K562 (cell line): ENCODE measurements around the gene ALDOB. TPM values are rescaled to one million over a fixed set of nuclear protein-coding genes. Genes with fewer than 3 reads are reported as not detected.

Experiments used
- ATAC-seq: fragments of 200-7000 bp; cut with Tn5 transposase; 3 replicates; pipeline ENCODE4 v1.9.1; 2020; ENCODE audit warnings: moderate library complexity
- BruUV-seq: library from RNA; stranded (reverse); fragments of 400-500 nt; replicated peaks from 2 replicates; lab custom pipeline; 2021; lab: Mats Ljungman, UMichigan
- CTCF ChIA-PET: fragments of 300-600 bp; formaldehyde crosslinking; extraction: SDS; loops from one replicate; lab custom pipeline; 2021; ENCODE audit warnings: low intra/inter-chr PET ratio; lab: Yijun Ruan, JAX
- POLR2A ChIA-PET: fragments of 300-600, 350-650 bp; sonication (Branson Sonifier 250); formaldehyde crosslinking; extraction: SDS; loops from one replicate; lab custom pipeline; 2021; ENCODE audit warnings: antibody characterized with exemption, inconsistent platforms; lab: Yijun Ruan, JAX
- DNase-seq, 4 experiments: peaks; one replicate each; pipeline versions ENCODE4 v3.0.0 to v3.0.0-alpha.2; 2011 to 2018; ENCODE audit warnings: low spot score in 3 of 4, mixed read lengths in 3 of 4; ENCODE audit errors: extremely low read depth in 1 of 4
- FAIRE-seq: peaks from 2 replicates; lab custom pipeline; 2011; peaks lifted over from hg19 to GRCh38; lab: Jason Lieb, UNC
- H2AFZ ChIP-seq: 2 replicates; pipeline ENCODE4 v1.6.0; 2011; ENCODE audit warnings: low read depth, low read length, control low read depth, inconsistent platforms
- H3K27ac ChIP-seq: fragments of 200-600 bp; 3 replicates; pipeline ENCODE4 v1.8.0; 2011; ENCODE audit warnings: low read depth, mild to moderate bottlenecking, control low read depth, inconsistent platforms, low read length, moderate library complexity, mixed read lengths; ENCODE audit errors: extremely low read depth
- H3K27me3 ChIP-seq, 2 experiments: fragments of 300-600 bp in 1 of 2; 2 replicates in 1 of 2; 3 replicates in 1 of 2; pipeline versions ENCODE4 v1.6.0 to v1.8.0; 2011; ENCODE audit warnings: inconsistent platforms in 2 of 2, low read length in 2 of 2, mild to moderate bottlenecking in 1 of 2, mixed read lengths in 1 of 2, moderate library complexity in 1 of 2; ENCODE audit not compliant: control insufficient read depth in 2 of 2, insufficient read depth in 2 of 2
- H3K36me3 ChIP-seq: fragments of 300-600 bp; 3 replicates; pipeline ENCODE4 v1.8.0; 2011; ENCODE audit warnings: mild to moderate bottlenecking, low read length, inconsistent platforms; ENCODE audit not compliant: control insufficient read depth, insufficient read depth
- H3K4me1 ChIP-seq, 2 experiments: fragments of 200-600 bp in 1 of 2; replicated peaks in 1 of 2; 2 replicates in 1 of 2; 3 replicates in 1 of 2; pipeline versions ENCODE4 v1.5.1 to v1.8.0; 2011; ENCODE audit warnings: inconsistent platforms in 2 of 2, low read length in 2 of 2, mild to moderate bottlenecking in 1 of 2, mixed read lengths in 1 of 2, moderate library complexity in 1 of 2; ENCODE audit not compliant: control insufficient read depth in 2 of 2, insufficient read depth in 2 of 2
- H3K4me2 ChIP-seq: 2 replicates; pipeline ENCODE4 v1.6.1; 2011; ENCODE audit warnings: low read length, control low read depth, inconsistent platforms, mixed read lengths; ENCODE audit not compliant: insufficient read depth
- H3K4me3 ChIP-seq: fragments of 200-600 bp; sonication (generic), shearing (Covaris generic); 2 replicates; pipeline ENCODE4 v1.5.1; 2016; ENCODE audit warnings: control low read depth, inconsistent platforms
- H3K79me2 ChIP-seq: fragments of 200-600 bp; 3 replicates; pipeline ENCODE4 v1.8.0; 2011; ENCODE audit warnings: low read length, inconsistent platforms; ENCODE audit not compliant: control insufficient read depth, insufficient read depth
- H3K9ac ChIP-seq, 2 experiments: 2 replicates each; pipeline versions ENCODE4 v1.6.0 to v1.6.1; 2011; ENCODE audit warnings: low read depth in 2 of 2, low read length in 2 of 2, control low read depth in 1 of 2, inconsistent platforms in 1 of 2, mild to moderate bottlenecking in 1 of 2, mixed read lengths in 1 of 2; ENCODE audit not compliant: insufficient read depth in 1 of 2
- H3K9me1 ChIP-seq: one replicate; pipeline ENCODE4 v1.6.0; 2011; ENCODE audit warnings: inconsistent platforms, mild to moderate bottlenecking, low read length, moderate library complexity; ENCODE audit not compliant: control insufficient read depth, insufficient read depth
- H3K9me3 ChIP-seq: replicated peaks from 2 replicates; pipeline ENCODE4 v1.5.1; 2011; ENCODE audit warnings: low read depth, low read length, inconsistent platforms; ENCODE audit not compliant: control insufficient read depth, insufficient read depth
- H4K20me1 ChIP-seq: replicated peaks from 2 replicates; pipeline ENCODE4 v1.6.1; 2011; ENCODE audit warnings: low read length, inconsistent platforms, mixed read lengths; ENCODE audit not compliant: control insufficient read depth, insufficient read depth
- BCLAF1 ChIP-seq, 2 experiments: fragments of 450-650 bp in 1 of 2; IDR thresholded peaks; 2 replicates each; pipeline ENCODE4 v1.6.1; 2011 to 2017; ENCODE audit warnings: low read depth in 2 of 2, antibody characterized with exemption in 1 of 2, borderline replicate concordance in 1 of 2, low read length in 1 of 2, mild to moderate bottlenecking in 1 of 2, mixed read lengths in 1 of 2; ENCODE audit not compliant: control insufficient read depth in 1 of 2
- EGR1 ChIP-seq: fragments of 450-650 bp; conservative IDR thresholded peaks from 2 replicates; pipeline ENCODE4 v1.6.1; 2017; ENCODE audit warnings: mild to moderate bottlenecking
- NFIX ChIP-seq: fragments of 250-450 bp; sonication (Bioruptor Pico); IDR thresholded peaks from 2 replicates; pipeline ENCODE4 v1.4.0; 2020; ENCODE audit warnings: low read depth, mild to moderate bottlenecking, moderate library complexity
- RNF2 ChIP-seq: sonication (generic); IDR thresholded peaks from 2 replicates; pipeline ENCODE4 v1.6.1; 2016
- ZNF175 ChIP-seq: fragments of 200-800 bp; sonication (Bioruptor generic); IDR thresholded peaks from 2 replicates; pipeline ENCODE4 v1.6.1; 2016; ENCODE audit warnings: low read depth, mild to moderate bottlenecking, missing genetic modification characterization, missing compliant biosample characterization
- WGBS: fragments of 100-300 bp; shearing (Covaris generic); methylation state at CpG from one replicate; pipeline ENCODE4 v1.1.6; 2016; ENCODE audit warnings: low coverage, mixed read lengths; ENCODE audit not compliant: insufficient coverage; ENCODE audit errors: missing lambda C conversion rate; 5-methylcytosine and 5-hydroxymethylcytosine counted together
- in situ Hi-C: fragments of 300-500 bp; cut with MboI; formaldehyde crosslinking; loops from 4 replicates; pipeline ENCODE4 v1.15.0; 2018; ENCODE audit warnings: inconsistent platforms, mixed read lengths
- intact Hi-C: fragments of 100-400 bp; cut with micrococcal nuclease; formaldehyde crosslinking; loops from 2 replicates; pipeline ENCODE4 v1.14.2; 2022
- polyA plus RNA-seq, 8 experiments: library from polyadenylated mRNA; depleted of rRNA in 4 of 8; stranded (reverse) in 5 of 8; unstranded in 3 of 8; fragments of >200 nt; fragmentation: Nextera tagmentation in 2 of 8; fragmentation: Illumina TruSeq in 1 of 8; extraction: Ambion mirVana in 2 of 8; extraction: Trizol in 1 of 8; gene quantifications; 2 replicates each; pipeline versions ENCODE4 v1.2.1 to v1.2.3, GENCODE V29; 2011 to 2014; ENCODE audit warnings: inconsistent platforms in 1 of 8, missing spikeins in 1 of 8
- total RNA-seq, 7 experiments: library from RNA; depleted of rRNA in 6 of 7; stranded (reverse); fragments of >200 nt in 6 of 7; fragmentation: Illumina TruSeq in 2 of 7; extraction: Trizol in 2 of 7; gene quantifications; 2 replicates each; pipeline versions ENCODE4 v1.2.1 to v1.2.3, GENCODE V29; 2011 to 2021; ENCODE audit warnings: low replicate concordance in 1 of 7

ALDOB gene
- total and polyA plus RNA-seq, 9 of the 15 experiments (the other 6 are each of a cell fraction or from before 2014, with no cell fraction given): 0.80 TPM; not detected in 8

- TF ChIP-seq NFIX (CRISPR knock-in tag): no peak
- TF ChIP-seq BCLAF1 (IDR thresholded peaks at IDR 0.05; ENCODE audit: borderline replicate concordance in 1 of 2, control insufficient read depth in 1 of 2, low read depth in 2 of 2, low read length in 1 of 2): no peak
- TF ChIP-seq ZNF175 (CRISPR knock-in tag): no peak
- no peak for TF ChIP-seq RNF2
- no peak for TF ChIP-seq EGR1
- no peak for FAIRE-seq
- intact Hi-C loops: no loop called here
- 2% methylated on average over 8 of the region's 8 CpGs for WGBS
- CTCF ChIA-PET: no interaction called here
- H3K27me3 ChIP-seq: peaks cover 6 to 29% of the 10 kb centered on the region in 2 experiments; a peak in 3 of 5 replicates
- no peak overlapping the region for H3K9ac ChIP-seq
- H4K20me1 ChIP-seq: no peaks in the 10 kb centered on the region
- no peak for DNase-seq
- H3K4me2 ChIP-seq: no peak overlapping the region
- no peak overlapping the region for H3K4me3 ChIP-seq
- no peak overlapping the region for H2AFZ ChIP-seq
- in situ Hi-C loops: no loop called here
- no TSS peak for BruUV-seq
- H3K36me3 ChIP-seq: no peaks in the 10 kb centered on the region
- POLR2A ChIA-PET: interaction anchor here (1.4 kb wide), 1 partner anchor 21 kb away, joined by 4 read pairs; no protein-coding TSS in a partner anchor
- no peaks in the 10 kb centered on the region for H3K9me3 ChIP-seq
- H3K79me2 ChIP-seq: no peaks in the 10 kb centered on the region
- ATAC-seq: no peak; the same call in 2 of the 3 replicates
- H3K27ac ChIP-seq: no peak overlapping the region
- H3K4me1 ChIP-seq: no peaks in the 10 kb centered on the region
- H3K9me1 ChIP-seq: no peaks in the 10 kb centered on the region
These were observed 8.2 kb downstream of the ALDOB start for GRCh38 chr9:101427358-101427757.
